HPDE6-E6E7 (cell line): ENCODE measurements around the gene RPL34.
A peak's percentile ranks its signal among the peaks of the same experiment; 100 is the strongest.

ENCODE experiments used
- DNase-seq: peaks from one replicate; pipeline ENCODE4 v3.0.0; 2011; ENCODE audit warnings: missing footprints; ENCODE audit errors: extremely low spot score

The RPL34 gene

DNA sequence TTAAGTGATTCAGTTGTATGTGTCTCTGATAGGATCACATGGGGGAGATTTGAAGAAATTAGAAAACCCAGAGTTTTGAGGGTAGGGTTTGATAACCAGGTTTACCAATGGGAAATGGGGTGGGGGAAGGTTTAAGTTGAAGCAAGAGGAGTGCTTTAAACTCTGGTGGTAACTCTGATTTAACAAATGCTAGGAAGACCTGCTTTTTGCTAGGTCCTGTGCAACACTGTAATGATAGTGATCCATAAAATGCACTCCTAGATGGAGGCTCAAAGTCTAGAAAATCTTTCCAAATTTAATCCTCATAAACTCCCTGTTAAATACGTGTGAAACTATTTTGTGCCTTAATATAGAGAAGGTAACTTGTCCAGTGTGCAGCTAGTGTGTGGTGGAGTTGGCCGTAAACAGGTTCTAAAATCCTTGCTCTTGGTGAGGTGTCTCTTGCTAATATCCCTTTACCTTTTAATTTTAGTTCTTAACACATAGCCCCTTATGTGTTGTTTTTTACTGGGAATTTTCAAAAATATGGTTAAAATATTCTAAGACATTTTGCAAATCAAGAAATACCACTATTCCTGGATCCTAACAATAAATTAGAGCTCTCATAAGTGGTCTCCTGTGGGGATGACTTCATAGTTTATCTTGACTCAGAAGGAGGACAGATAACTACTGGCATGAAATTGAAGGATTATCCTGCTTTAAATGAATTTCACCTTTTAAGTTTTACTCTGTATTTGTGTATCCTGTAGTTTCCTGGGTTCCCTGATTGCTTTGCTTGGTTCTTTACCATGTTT lies 4.1 kb downstream of the RPL34 start:
- DNase-seq: no peak

DNA sequence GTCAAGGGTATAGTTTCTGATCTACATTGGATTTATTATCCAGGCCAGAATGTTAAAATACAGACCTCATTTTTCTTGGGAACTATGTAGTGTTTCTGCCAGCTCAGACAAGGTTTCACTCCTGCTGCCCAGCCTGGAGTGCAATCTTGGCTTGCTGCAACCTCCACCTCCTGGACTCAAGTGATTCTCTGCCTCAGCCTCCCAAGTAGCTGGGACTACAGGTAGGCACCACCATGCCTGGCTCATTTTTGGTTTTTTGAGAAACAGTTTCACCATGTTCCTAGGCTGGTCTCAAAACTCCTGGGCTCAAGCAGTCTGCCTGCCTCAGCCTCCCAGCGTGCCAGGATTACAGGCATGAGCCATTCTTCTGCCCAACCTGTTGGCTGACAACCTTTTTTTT lies 5.7 kb downstream of the RPL34 start:
- no peak for DNase-seq

DNA sequence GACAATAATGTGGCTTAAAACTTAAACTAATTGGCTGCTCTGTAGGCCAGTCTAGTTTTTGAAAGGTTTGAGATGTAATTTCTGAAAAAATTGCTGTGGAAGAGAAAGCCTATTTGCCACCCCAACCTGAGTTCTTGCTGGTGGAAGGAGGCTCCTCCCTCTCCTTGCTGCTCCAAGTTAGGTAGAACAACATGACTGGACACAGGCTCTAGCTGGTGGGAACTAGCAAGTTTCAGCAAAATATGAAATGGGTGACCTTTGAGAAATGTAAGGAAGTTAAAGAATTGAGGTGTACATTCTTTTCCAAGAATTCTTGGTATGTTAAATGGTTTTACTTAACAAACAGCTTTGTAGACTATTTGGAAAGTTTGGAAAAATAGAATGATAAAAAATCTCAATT lies 8.0 kb downstream of the RPL34 start:
- no peak for DNase-seq

DNA sequence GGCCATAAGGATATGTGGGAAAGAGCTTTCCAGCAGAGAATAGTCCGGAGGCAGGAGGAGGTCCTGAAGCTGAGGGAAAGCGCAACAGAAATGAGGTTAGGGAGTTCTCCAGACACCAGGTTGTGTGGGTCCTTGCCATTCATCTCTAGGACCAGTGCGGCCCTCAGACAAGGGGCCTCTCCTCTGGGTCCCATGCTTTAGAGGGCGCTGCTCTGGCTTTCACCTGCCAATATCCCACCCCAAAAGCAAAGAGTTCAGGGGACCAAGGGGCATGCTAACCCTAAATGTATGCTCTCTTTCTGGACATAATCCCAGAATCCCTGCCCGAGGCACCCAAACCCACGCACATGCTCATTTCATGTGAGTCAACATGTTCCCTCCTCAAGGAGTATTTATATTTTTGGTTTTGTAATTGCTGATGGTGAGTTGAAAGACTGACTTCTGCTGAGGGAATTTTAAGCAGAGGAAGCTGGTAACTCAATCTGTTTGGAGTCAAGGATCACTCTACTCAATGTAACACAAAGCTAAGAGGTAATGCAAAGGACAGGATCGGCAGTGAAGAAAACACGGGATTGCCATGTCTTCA lies 14.8 kb downstream of the RPL34 start:
- no peak for DNase-seq

DNA sequence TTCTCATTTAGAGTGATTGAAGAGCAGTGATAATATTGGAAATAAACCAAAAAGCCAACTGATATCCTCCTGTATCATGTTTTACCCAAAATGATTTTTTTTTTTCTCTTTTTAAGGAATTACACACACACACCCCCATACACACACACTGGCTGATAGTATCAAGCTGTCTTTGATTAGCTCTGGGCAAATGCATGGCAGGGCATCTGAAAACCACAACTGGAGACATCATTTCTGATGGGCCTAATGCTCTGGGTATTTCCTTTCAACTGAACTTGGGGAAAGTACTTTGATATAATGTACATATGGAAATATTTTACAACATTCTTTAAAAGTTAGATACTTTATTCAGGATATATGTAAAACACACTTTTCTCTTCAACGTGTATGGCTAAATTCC lies 15.9 kb downstream of the RPL34 start:
- DNase-seq: no peak

DNA sequence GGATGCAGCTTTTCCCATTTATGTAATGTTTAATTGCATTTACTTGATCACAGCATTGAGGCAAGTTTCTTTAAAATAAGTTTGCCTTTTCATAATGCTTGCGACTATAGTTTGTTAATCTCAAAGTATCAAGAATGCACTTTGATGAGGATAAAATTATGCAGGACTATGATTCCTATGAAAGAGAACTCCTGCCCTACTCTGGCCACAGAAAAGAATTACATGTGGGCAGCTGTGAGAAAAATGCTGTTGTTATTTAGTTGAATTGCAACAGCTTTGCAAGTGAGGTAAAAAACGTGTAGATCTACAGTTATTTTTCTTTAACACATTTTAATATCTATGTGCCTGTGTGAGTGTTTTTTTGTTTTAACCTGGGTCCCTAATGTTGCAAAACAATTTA lies 17.5 kb downstream of the RPL34 start:
- no peak for DNase-seq

DNA sequence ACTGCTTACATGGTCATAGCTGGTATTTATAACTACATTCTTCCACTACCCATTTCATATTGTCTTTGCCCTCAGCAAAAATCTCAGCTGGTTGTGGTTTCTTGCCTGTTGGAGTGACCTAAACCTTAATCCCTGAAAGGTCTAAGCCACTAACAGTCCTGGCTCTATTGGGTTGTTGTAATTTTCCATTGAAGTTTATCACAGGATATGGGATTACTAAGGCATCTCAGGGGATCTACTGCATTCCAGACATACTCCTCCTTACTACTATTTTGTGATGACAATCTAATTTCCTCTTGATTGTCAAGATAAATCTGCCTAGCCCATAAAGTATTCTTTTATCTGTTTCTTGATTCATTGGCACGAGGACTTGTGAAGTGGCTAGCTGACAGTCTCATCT lies 23.9 kb downstream of the RPL34 start:
- no peak for DNase-seq

DNA sequence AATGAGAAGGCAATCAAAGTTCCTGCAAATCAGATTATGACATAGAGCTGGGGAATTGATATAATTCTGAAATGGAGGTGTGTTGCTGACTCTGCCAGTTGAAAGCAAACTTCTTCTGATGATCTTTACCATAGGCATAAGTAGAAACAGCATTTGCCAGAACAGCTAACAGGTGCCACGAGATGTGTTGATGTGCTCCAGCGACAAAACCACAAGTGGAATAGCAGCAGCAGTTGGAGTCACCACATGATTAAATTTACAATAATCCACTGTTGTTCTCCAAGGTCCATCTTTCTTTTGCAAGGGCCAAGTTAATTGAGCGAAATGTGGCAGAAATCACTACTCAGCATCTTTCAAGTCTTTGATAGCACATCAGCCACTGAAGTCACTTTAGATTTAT lies 26.3 kb downstream of the RPL34 start:
- no peak for DNase-seq

DNA sequence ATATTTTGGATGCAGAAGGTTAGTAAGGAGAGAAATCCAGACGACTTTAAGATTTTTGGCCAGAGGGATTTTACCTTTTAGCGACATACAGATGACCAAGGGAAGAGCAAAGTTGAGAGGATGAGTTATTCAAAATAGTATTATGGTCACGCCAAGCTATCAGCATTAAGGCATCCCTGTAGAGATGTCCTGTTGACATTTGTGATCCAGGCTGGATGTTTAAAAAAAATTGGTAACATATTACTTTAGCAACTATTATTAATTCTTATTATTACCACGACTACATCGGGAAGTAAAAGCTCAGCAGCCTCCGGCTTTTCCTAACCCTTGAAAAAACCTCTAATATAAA lies 29.5 kb downstream of the RPL34 start:
- DNase-seq: no peak

DNA sequence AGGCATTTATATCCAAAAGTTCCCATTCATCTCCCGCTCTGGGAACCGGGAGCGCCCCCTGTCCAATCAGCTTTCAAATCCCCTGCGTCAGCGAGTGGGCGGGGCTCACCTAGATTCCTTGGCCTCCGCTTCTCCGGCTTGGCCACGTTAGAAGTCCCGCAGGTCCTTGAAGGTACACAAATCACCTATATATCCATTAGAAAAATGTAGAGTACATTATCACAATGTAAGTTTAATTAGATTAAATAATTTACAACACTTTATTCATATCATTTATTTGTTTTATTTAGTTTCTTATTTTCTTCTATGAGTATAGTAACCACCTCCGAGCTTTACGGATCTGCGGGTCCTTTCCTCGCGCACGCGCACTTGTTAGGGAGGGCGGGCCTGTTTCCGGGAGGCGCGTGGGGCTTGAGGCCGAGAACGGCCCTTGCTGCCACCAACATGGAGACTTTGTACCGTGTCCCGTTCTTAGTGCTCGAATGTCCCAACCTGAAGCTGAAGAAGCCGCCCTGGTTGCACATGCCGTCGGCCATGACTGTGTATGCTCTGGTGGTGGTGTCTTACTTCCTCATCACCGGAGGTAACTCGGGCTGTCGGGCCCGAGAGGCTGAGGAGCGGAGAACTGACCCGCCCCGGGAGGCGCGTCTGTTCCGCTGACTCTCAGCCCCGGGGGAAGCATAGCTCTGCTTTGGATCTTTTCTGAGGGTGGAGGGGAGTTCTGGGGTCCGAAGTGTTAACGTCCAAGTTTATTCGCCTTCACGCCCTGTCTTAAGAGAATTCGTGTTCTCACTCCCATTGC lies 30.0 kb downstream of the RPL34 start, which contains the start of gene OSTC:
OSTC (plus strand) TSS at position 388 of the 802 bp plus-strand sequence; CDS start at position 445, 57 bp downstream.
- peak; percentile 89 for DNase-seq

DNA sequence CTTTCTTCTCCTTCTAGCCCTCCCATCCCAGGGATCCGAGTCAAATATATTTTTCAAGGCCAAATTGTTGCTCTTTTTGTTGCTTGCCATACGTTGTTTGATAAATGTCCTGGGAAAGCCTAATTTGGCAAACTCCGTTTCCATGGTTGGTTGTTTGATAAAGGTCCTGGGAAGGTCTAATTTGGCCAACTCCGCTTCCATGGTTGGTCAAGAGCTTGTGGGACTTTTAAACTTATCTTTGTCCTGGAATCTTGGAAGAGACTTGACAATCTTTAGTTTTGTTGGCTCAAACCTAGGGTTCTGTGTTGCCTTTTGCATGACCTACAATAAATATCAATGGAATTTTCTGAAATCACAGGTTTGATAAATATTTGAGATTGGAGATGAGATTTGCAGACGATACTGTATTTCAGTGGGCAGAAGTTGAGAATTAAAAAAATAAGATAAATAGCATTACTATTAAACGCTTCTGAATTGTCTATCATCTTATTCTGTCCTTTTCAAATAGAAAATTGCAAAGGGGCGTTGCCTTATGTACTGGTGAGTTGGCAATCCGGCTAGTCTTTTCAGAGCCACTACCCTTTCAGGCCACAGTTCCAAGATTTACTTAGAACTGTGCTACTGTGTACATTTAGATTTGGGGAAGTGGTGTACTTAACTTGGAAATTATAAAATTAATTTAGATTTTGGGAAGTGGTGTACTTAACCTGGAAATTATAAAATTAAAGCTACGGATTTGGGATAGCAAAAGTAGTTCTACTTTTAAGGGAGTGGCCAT lies 30.8 kb downstream of the RPL34 start:
- DNase-seq: peak; percentile 21

DNA sequence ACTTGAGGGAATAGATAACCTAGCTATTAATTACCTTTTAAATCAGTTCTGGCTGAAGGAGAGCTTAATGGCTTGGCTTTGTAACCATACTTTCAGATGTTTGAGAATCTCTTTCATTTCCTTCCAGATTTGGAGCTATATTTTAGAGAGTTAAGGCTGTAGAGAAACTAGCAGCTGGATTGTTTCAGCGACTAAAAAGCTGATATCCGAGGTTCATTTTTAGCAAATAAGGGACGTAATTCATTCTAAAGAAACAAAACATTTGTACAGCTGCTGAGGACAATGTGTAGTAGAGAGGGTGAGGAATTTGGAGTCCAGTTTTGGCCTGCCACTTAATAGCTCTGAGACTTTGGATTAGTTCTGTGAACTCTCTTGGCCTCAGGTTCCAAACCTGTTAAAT lies 42.3 kb downstream of the RPL34 start:
- DNase-seq: no peak

DNA sequence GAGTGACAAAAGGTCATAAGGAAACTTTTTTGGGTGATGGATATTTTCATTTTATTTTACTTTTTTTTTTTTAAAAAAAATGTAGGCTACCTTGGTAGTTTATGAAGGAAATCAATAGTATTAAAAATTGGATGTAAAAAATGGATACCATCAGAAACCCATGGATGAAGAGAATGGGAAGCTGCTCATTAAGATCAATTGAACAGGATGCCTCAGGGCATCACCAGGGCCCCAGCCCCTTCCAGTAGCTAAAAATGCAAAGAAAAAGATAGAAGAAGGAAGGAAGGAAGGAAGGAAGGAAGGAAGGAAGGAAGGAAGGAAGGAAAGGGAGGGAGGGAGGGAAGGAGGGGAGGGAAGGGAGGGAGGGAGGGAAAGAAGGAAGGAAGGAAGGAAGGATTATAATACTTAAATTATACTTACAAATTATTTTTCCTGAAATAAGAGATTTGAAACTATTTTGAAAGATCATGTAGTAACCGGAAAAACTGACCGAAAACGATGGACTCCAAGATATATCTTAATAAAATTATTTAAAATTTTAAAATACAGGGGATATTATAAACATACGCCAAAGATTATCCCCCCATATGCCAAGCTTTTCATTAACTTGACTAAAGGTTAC lies 54.1 kb downstream of the RPL34 start:
- DNase-seq: no peak
